Loucy (cell line): ENCODE measurements around the gene UBFD1.

Experiments used
- CTCF ChIP-seq: fragments of 200-600 bp; sonication (generic); conservative IDR thresholded peaks from 2 replicates; pipeline ENCODE4 v1.5.1; 2014; ENCODE audit warnings: mild to moderate bottlenecking, antibody characterized with exemption, low read length
- EZH2phosphoT487 ChIP-seq: fragments of 200-600 bp; IDR thresholded peaks from 2 replicates; pipeline ENCODE4 v1.6.1; 2018; ENCODE audit warnings: antibody characterized with exemption, mild to moderate bottlenecking, moderate library complexity, borderline replicate concordance

DNA sequence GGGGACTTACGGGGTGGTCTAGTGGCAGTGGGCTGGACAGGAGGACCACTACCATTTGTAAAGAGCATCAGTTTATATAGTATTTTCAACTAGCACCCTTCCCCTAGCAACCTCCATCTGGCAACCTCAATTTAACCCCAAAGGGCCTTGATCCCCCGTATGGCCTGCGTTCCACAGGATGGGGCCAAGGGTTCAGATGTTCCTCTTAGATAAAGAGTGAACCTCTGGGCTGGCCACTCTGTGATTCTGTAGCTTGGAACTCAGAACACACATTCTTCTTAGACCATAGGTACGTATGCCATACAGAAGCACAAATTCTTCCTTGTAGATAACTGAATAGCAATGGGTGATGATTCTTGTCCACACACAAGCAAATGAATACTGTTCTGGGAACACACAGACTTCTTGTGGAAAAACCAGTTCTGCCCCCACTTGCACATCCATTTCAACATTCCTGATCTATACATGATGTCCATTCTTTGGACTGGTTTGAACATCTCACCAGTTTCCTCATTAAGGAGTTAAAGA is 45.3 kb upstream of the UBFD1 start:
- TF ChIP-seq CTCF: no peak
- no peak for TF ChIP-seq EZH2phosphoT487
